NB4 (cell line): ENCODE data around the gene ZNF670.

ENCODE experiments used
- CTCF ChIP-seq: IDR thresholded peaks from one replicate; pipeline ENCODE4 v1.5.1; 2012; ENCODE audit warnings: low read depth, low read length
- MYC ChIP-seq: IDR thresholded peaks from 2 replicates; pipeline ENCODE4 v1.6.1; 2011; ENCODE audit warnings: low read depth, low read length
- POLR2A ChIP-seq: IDR thresholded peaks from 2 replicates; pipeline ENCODE4 v1.6.1; 2011; ENCODE audit warnings: mild to moderate bottlenecking; ENCODE audit not compliant: insufficient read length; ENCODE audit errors: extremely low read depth

DNA sequence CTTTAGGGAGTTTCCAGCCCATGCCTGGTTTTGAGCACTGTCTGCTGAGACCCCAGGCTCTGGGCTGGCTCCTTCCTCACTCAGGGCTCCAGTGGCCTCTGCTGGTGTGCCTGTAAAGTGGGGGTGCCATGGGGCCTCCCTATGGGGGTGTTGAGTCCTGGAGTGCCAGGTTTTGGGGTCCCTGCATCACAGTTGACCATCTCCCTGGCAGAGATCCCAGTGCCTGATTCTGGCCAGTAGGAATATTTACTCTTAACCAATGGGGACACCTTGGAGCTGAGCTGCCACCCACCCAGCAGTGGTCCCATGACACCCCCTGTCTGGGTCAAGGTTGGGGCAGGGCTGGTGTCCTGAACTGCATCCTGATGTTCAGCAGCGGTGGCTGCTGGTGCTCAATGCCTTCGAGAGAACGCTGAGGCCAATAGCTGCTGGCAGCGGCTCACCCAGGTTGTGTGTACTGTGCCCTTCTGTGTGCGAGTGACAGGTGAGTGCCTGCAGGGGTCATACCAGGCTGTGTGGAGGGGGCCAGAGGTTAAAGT lies 35.2 kb upstream of the ZNF670 start:
- no peak for TF ChIP-seq CTCF
- no peak for TF ChIP-seq POLR2A
- TF ChIP-seq MYC: no peak
